ENCODE measurements around the gene FBH1.
"Not testable (repeated sequence)": the region's sequence is repeated elsewhere in the genome, so short reads cannot be mapped to it uniquely, and the experiment has no call there.

Gene FBH1

GRCh38 chr10:5889624-5890451, at the start of gene FBH1, which contains the start of gene ANKRD16:
Gene FBH1 (plus strand): TSS chr10:5890243. CDS start chr10:5890346, 103 bp downstream.
Gene ANKRD16 (minus strand): TSS chr10:5889893. CDS start chr10:5889354, 539 bp downstream.
- DNase-seq: peak; percentile 100

GRCh38 chr10:5840314-5841307, 49.4 kb upstream of the FBH1 start:
- peak; percentile 54 for DNase-seq

- DNase-seq: no peak
These were observed 48.1 kb upstream of the FBH1 start for GRCh38 chr10:5841965-5842364.

- DNase-seq: no peak
These were observed 46.2 kb upstream of the FBH1 start for GRCh38 chr10:5843686-5844344.

GRCh38 chr10:5844345-5845055, 45.5 kb upstream of the FBH1 start:
- DNase-seq: no peak

- not testable (repeated sequence) for DNase-seq
These were observed 43.4 kb upstream of the FBH1 start for GRCh38 chr10:5846667-5847066.

- DNase-seq: no peak
These were observed 35.9 kb upstream of the FBH1 start for GRCh38 chr10:5854131-5854475.

- DNase-seq: no peak
These were observed 33.9 kb upstream of the FBH1 start for GRCh38 chr10:5855979-5856700.

- DNase-seq: no peak
These were observed 33.4 kb upstream of the FBH1 start for GRCh38 chr10:5856701-5857004.

GRCh38 chr10:5858811-5859210, 31.2 kb upstream of the FBH1 start:
- no peak for DNase-seq

- no peak for DNase-seq
These were observed 30.0 kb upstream of the FBH1 start for GRCh38 chr10:5860066-5860465.

GRCh38 chr10:5862360-5862961, 27.6 kb upstream of the FBH1 start:
- no peak for DNase-seq

- not testable (repeated sequence) for DNase-seq
These were observed 26.9 kb upstream of the FBH1 start for GRCh38 chr10:5862981-5863685.

- not testable (repeated sequence) for DNase-seq
These were observed 23.5 kb upstream of the FBH1 start for GRCh38 chr10:5866451-5867081.

GRCh38 chr10:5867091-5867615, 22.9 kb upstream of the FBH1 start:
- not testable (repeated sequence) for DNase-seq

- not testable (repeated sequence) for DNase-seq
These were observed 21.7 kb upstream of the FBH1 start for GRCh38 chr10:5868383-5868782.

- DNase-seq: no peak
These were observed 20.9 kb upstream of the FBH1 start for GRCh38 chr10:5869156-5869555.

GRCh38 chr10:5871596-5871995, 18.4 kb upstream of the FBH1 start:
- no peak for DNase-seq

GRCh38 chr10:5873515-5873995, 16.5 kb upstream of the FBH1 start:
- DNase-seq: peak; percentile 84
